ENCODE results near the gene PTPRD.

GRCh38 chr9:10282084-10282483 lies 330.7 kb downstream of the PTPRD start:
- TF ChIP-seq, protein P1, sequence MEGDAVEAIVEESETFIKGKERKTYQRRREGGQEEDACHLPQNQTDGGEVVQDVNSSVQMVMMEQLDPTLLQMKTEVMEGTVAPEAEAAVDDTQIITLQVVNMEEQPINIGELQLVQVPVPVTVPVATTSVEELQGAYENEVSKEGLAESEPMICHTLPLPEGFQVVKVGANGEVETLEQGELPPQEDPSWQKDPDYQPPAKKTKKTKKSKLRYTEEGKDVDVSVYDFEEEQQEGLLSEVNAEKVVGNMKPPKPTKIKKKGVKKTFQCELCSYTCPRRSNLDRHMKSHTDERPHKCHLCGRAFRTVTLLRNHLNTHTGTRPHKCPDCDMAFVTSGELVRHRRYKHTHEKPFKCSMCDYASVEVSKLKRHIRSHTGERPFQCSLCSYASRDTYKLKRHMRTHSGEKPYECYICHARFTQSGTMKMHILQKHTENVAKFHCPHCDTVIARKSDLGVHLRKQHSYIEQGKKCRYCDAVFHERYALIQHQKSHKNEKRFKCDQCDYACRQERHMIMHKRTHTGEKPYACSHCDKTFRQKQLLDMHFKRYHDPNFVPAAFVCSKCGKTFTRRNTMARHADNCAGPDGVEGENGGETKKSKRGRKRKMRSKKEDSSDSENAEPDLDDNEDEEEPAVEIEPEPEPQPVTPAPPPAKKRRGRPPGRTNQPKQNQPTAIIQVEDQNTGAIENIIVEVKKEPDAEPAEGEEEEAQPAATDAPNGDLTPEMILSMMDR (IDR thresholded peaks at IDR 0.05): no peak
- TF ChIP-seq POLR2A (IDR thresholded peaks at IDR 0.05): no peak
